Keratinocyte (primary cell): ENCODE results near the gene SYNJ1.
"Not testable (repeated sequence)": the region's sequence is repeated elsewhere in the genome, so short reads cannot be mapped to it uniquely, and the experiment has no call there.

ENCODE experiments used
- CTCF ChIP-seq, 3 experiments: IDR thresholded peaks in 1 of 3; conservative IDR thresholded peaks in 1 of 3; optimal IDR thresholded peaks in 1 of 3; 2 replicates in 2 of 3; 3 replicates in 1 of 3; pipeline versions ENCODE3 to v1.5.1; 2011; ENCODE audit warnings: low read length in 3 of 3, mild to moderate bottlenecking in 3 of 3, moderate library complexity in 2 of 3, control low read depth in 1 of 3, inconsistent platforms in 1 of 3; ENCODE audit not compliant: insufficient read depth in 2 of 3; ENCODE audit errors: extremely low read depth in 1 of 3
- EZH2 ChIP-seq: IDR thresholded peaks from one replicate; pipeline ENCODE4 v1.6.1; 2012; ENCODE audit warnings: inconsistent platforms, mild to moderate bottlenecking, low read length, moderate library complexity

DNA sequence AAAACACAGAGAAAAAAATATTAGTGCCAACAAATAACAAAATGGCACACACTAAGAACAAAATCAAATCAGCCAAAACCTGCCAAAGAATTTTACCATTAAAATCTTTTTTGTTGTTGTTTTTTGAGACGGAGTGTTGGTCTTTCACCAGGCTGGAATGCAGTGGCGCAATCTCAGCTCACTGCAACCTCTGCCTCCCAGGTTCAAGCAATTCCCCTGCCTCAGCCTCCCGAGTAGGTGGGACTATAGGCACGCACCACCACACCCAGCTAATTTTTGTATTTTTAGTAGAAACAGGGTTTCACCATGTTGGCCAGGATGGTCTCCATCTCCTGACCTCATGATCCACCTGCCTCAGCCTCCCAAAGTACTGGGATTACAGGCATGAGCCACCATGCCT, 8.3 kb upstream of the SYNJ1 start:
- TF ChIP-seq CTCF (optimal IDR thresholded peaks at IDR 0.05 in 1 of 3, IDR thresholded peaks at IDR 0.05 in 1 of 3, conservative IDR thresholded peaks at IDR 0.05 in 1 of 3; ENCODE audit: extremely low read depth in 1 of 3, insufficient read depth in 2 of 3, low read length in 3 of 3); EZH2: not testable (repeated sequence)
